Fibroblast of lung (primary cell): ENCODE results near the gene KCNK18. TPM values are rescaled to one million over a fixed set of nuclear protein-coding genes. Genes with fewer than 3 reads are reported as not detected.

Source experiments
- DNase-seq, 2 donors: peaks; one replicate each; pipeline versions ENCODE4 v3.0.0 to v3.0.0-alpha.2; 2010; ENCODE audit warnings: low read depth in 2 of 2
- H2AFZ ChIP-seq: 2 replicates; pipeline ENCODE4 v1.5.1; 2012; ENCODE audit warnings: low read length, control low read depth, inconsistent platforms
- H3K27ac ChIP-seq: 2 replicates; pipeline ENCODE4 v1.5.1; 2011; ENCODE audit warnings: low read length, control low read depth; ENCODE audit not compliant: insufficient read depth
- H3K27me3 ChIP-seq: 2 replicates; pipeline ENCODE4 v1.5.1; 2011; ENCODE audit warnings: mild to moderate bottlenecking, low read length; ENCODE audit not compliant: control insufficient read depth, insufficient read depth
- H3K36me3 ChIP-seq: 2 replicates; pipeline ENCODE4 v1.5.1; 2011; ENCODE audit warnings: low read length; ENCODE audit not compliant: control insufficient read depth, insufficient read depth
- H3K4me1 ChIP-seq: 2 replicates; pipeline ENCODE4 v1.5.1; 2011; ENCODE audit warnings: low read length; ENCODE audit not compliant: control insufficient read depth, insufficient read depth; ENCODE audit errors: extremely low read depth
- H3K4me2 ChIP-seq: 2 replicates; pipeline ENCODE4 v1.5.1; 2011; ENCODE audit warnings: low read length, control low read depth; ENCODE audit not compliant: insufficient read depth; ENCODE audit errors: extremely low read depth
- H3K4me3 ChIP-seq, 4 experiments: fragments of 200-600 bp in 1 of 4; sonication (generic) in 1 of 4; replicated peaks in 1 of 4; 2 replicates each; pipeline ENCODE4 v1.5.1; 2011 to 2016; ENCODE audit warnings: low read length in 4 of 4, low read depth in 3 of 4, mild to moderate bottlenecking in 3 of 4, control low read depth in 2 of 4, inconsistent platforms in 1 of 4, mixed read lengths in 1 of 4; ENCODE audit not compliant: insufficient read depth in 1 of 4; ENCODE audit errors: control extremely low read depth in 1 of 4
- H3K79me2 ChIP-seq: 2 replicates; pipeline ENCODE4 v1.5.1; 2012; ENCODE audit warnings: mild to moderate bottlenecking, low read length, inconsistent platforms; ENCODE audit not compliant: control insufficient read depth, insufficient read depth
- H3K9ac ChIP-seq: 2 replicates; pipeline ENCODE4 v1.5.1; 2011; ENCODE audit warnings: mild to moderate bottlenecking, low read length, control low read depth; ENCODE audit not compliant: insufficient read depth
- H3K9me3 ChIP-seq: 2 replicates; pipeline ENCODE4 v1.5.1; 2012; ENCODE audit warnings: low read depth, low read length; ENCODE audit not compliant: control insufficient read depth, insufficient read depth
- H4K20me1 ChIP-seq: 2 replicates; pipeline ENCODE4 v1.5.1; 2011; ENCODE audit warnings: low read length; ENCODE audit not compliant: control insufficient read depth, insufficient read depth; ENCODE audit errors: extremely low read depth
- EZH2 ChIP-seq: IDR thresholded peaks from 2 replicates; pipeline ENCODE4 v1.5.1; 2012; ENCODE audit warnings: low read length, control low read depth, mild to moderate bottlenecking; ENCODE audit errors: missing control alignments
- polyA minus RNA-seq: library from RNA; depleted of rRNA, polyadenylated mRNA; stranded (reverse); fragments of >200 nt; gene quantifications from 2 replicates; pipeline ENCODE4 v1.2.3, GENCODE V29; 2011; ENCODE audit warnings: low replicate concordance
- polyA plus RNA-seq, 2 donors: library from polyadenylated mRNA; depleted of rRNA in 1 of 2; stranded (reverse) in 1 of 2; unstranded in 1 of 2; fragments of >200 nt; gene quantifications; 2 replicates each; pipeline ENCODE4 v1.2.1, GENCODE V29; 2011 to 2012; ENCODE audit warnings: missing spikeins in 1 of 2
- total RNA-seq: library from RNA; depleted of rRNA; stranded (reverse); fragments of >200 nt; gene quantifications from 2 replicates; pipeline ENCODE4 v1.2.1, GENCODE V29; 2014
- TF ChIP-seq, protein P1 (sequence below), 2 donors: IDR thresholded peaks in 1 of 2; conservative IDR thresholded peaks in 1 of 2; 1 replicate in 1 of 2; 2 replicates in 1 of 2; pipeline ENCODE4 v1.5.1; 2011 to 2012; ENCODE audit warnings: low read length in 2 of 2, control low read depth in 1 of 2, inconsistent platforms in 1 of 2, low read depth in 1 of 2, mild to moderate bottlenecking in 1 of 2

Gene KCNK18
- total RNA-seq (not detected in 2 replicates), polyA plus RNA-seq (not detected in 2 replicates), polyA minus RNA-seq (not detected in 2 replicates)
- polyA plus RNA-seq (2012), result not detected in 2 replicates

DNA sequence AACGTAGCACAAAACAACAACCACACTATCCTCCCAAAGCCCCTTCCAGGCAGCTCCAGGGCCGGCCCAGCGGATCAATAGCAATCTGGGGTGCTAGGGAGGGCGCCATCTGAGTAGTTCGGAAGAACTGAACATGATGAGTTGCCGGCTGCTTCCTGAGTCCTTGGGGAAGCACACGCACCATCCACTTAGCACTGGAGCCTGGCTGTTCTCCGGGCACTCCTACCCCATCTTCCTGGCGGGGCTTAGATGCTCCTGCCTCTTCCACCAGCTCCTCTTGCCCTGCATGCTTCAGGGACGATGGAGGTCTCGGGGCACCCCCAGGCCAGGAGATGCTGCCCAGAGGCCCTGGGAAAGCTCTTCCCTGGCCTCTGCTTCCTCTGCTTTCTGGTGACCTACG lies at the start of gene KCNK18:
Gene KCNK18 (plus strand): TSS at position 301 of the 400 bp plus-strand sequence. CDS start 0 bp downstream, at position 301.
- Histone ChIP-seq H3K79me2 (no peaks in the 10 kb centered on the region), H3K27ac (no peak within 1 kb of the TSS), H3K9ac (no peak within 1 kb of the TSS), H3K4me2 (no peak within 1 kb of the TSS), H3K4me1 (no peaks in the 10 kb centered on the region), H3K9me3 (no peaks in the 10 kb centered on the region), H2AFZ (no peak within 1 kb of the TSS), H3K4me3 (no peak within 1 kb of the TSS), H4K20me1 (no peaks in the 10 kb centered on the region), H3K27me3 (no peaks in the 10 kb centered on the region), H3K36me3 (no peaks in the 10 kb centered on the region)
- no peak for TF ChIP-seq EZH2
- TF ChIP-seq, protein P1, sequence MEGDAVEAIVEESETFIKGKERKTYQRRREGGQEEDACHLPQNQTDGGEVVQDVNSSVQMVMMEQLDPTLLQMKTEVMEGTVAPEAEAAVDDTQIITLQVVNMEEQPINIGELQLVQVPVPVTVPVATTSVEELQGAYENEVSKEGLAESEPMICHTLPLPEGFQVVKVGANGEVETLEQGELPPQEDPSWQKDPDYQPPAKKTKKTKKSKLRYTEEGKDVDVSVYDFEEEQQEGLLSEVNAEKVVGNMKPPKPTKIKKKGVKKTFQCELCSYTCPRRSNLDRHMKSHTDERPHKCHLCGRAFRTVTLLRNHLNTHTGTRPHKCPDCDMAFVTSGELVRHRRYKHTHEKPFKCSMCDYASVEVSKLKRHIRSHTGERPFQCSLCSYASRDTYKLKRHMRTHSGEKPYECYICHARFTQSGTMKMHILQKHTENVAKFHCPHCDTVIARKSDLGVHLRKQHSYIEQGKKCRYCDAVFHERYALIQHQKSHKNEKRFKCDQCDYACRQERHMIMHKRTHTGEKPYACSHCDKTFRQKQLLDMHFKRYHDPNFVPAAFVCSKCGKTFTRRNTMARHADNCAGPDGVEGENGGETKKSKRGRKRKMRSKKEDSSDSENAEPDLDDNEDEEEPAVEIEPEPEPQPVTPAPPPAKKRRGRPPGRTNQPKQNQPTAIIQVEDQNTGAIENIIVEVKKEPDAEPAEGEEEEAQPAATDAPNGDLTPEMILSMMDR (conservative IDR thresholded peaks at IDR 0.05 in 1 of 2, IDR thresholded peaks at IDR 0.05 in 1 of 2; ENCODE audit: low read depth in 1 of 2, low read length in 2 of 2), result no peak
- DNase-seq, result no peak

DNA sequence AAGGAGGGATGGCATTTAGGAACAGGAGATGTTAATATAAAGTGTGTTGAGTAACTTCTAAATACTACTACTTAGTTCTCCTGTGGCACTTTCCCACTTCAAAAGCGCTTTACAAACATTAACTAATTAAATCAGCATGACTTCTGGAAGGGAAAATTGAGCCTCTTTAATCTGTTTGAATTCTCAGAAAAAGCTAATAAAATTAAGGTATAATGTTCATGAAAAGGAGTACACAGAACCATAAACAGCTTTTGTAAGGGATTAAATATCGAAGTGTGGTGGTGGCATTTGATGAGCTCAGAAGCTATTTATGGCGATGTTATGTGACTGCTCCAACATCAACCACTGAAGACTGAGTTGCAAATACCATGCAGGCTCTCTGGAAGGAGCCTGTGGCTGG lies 49.0 kb upstream of the KCNK18 start:
- TF ChIP-seq EZH2, result no peak
- TF ChIP-seq, protein P1 (conservative IDR thresholded peaks at IDR 0.05 in 1 of 2, IDR thresholded peaks at IDR 0.05 in 1 of 2; ENCODE audit: low read depth in 1 of 2, low read length in 2 of 2), result no peak
- no peak overlapping the region for H3K4me2 ChIP-seq

DNA sequence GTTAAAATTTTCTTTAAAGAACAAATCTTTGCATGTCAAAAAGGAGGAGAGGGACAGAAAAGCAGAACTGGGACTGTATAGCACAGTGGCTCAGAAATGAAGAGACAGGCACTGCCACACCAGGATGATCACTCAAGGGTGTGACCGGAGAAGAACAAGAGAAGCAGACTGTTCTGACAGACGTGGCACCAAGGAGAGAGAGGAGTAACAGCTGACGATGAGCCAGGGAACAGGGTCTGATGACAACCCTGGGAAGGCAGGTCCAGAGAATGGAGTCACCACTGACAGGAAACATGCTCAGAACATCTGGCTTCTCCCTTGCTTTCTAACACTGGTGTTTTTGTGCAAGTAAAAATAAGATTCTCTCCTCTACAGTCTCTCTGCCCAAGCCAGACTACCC lies 44.6 kb upstream of the KCNK18 start:
- Histone ChIP-seq H3K4me2 (no peak overlapping the region), H4K20me1 (no peaks in the 10 kb centered on the region), H3K27me3 (no peaks in the 10 kb centered on the region), H3K9me3 (no peaks in the 10 kb centered on the region), H3K4me1 (no peaks in the 10 kb centered on the region), H3K79me2 (no peaks in the 10 kb centered on the region), H2AFZ (no peak overlapping the region), H3K9ac (no peak overlapping the region), H3K27ac (no peak overlapping the region), H3K4me3 (no peak overlapping the region), H3K36me3 (no peaks in the 10 kb centered on the region)
- no peak for TF ChIP-seq EZH2
- TF ChIP-seq, protein P1 (conservative IDR thresholded peaks at IDR 0.05 in 1 of 2, IDR thresholded peaks at IDR 0.05 in 1 of 2; ENCODE audit: low read depth in 1 of 2, low read length in 2 of 2), result no peak
- DNase-seq, result no peak

More for the DNA sequence above, 49.0 kb upstream of the KCNK18 start:
- H3K27me3 ChIP-seq, result no peaks in the 10 kb centered on the region
- no peak overlapping the region for H2AFZ ChIP-seq
- no peaks in the 10 kb centered on the region for H3K36me3 ChIP-seq
- no peaks in the 10 kb centered on the region for H4K20me1 ChIP-seq
- no peak overlapping the region for H3K4me3 ChIP-seq
- DNase-seq, result no peak
- H3K4me1 ChIP-seq, result no peaks in the 10 kb centered on the region
- H3K27ac ChIP-seq, result no peak overlapping the region
- no peaks in the 10 kb centered on the region for H3K9me3 ChIP-seq
- H3K79me2 ChIP-seq, result no peaks in the 10 kb centered on the region
- no peak overlapping the region for H3K9ac ChIP-seq
